ENCODE measurements around the gene NIN. TPM values are rescaled to one million over a fixed set of nuclear protein-coding genes. Genes with fewer than 3 reads are reported as not detected.

Gene NIN
- total and polyA plus RNA-seq, 7 donors, result 7.3 to 47.7 (median 24.3) TPM

- H3K9me3 ChIP-seq, result no peaks in the 10 kb centered on the region
- H3K27ac ChIP-seq, result no peak overlapping the region
- TF ChIP-seq CTCF (IDR thresholded peaks at IDR 0.05), result no peak
- H3K36me3 ChIP-seq (ENCODE audit: insufficient read depth in 1 of 2, low read depth in 1 of 2), result no peaks in the 10 kb centered on the region
- 65 to 79% (median 68%) methylated on average over 1 of the region's 1 CpG for WGBS, 3 donors
- no peak overlapping the region for H3K4me3 ChIP-seq
- intact Hi-C loops (cut with DNase I), result no loop called here
- DNase-seq, result no peak
- ATAC-seq, result no peak
- no peaks in the 10 kb centered on the region for H3K27me3 ChIP-seq (ENCODE audit: insufficient read depth in 3 of 3, low read length in 2 of 3)
- peaks cover 8% of the 10 kb centered on the region for H3K4me1 ChIP-seq
Measured at GRCh38 chr14:50855558-50855957, 24.6 kb upstream of the NIN start.

GRCh38 chr14:50854521-50854920 is 23.6 kb upstream of the NIN start:
- Histone ChIP-seq H3K9me3 (no peaks in the 10 kb centered on the region), H3K36me3 (ENCODE audit: insufficient read depth in 1 of 2, low read depth in 1 of 2) (no peaks in the 10 kb centered on the region), H3K4me1 (peaks cover 4% of the 10 kb centered on the region), H3K27ac (no peak overlapping the region), H3K4me3 (no peak overlapping the region), H3K27me3 (ENCODE audit: insufficient read depth in 3 of 3, low read length in 2 of 3) (no peaks in the 10 kb centered on the region)
- ATAC-seq (no peak), DNase-seq (no peak)
- 80 to 82% (median 81%) methylated on average over 5 of the region's 5 CpGs for WGBS, 3 donors
- TF ChIP-seq CTCF (IDR thresholded peaks at IDR 0.05), result no peak
- intact Hi-C loops (cut with DNase I), result no loop called here

DNA sequence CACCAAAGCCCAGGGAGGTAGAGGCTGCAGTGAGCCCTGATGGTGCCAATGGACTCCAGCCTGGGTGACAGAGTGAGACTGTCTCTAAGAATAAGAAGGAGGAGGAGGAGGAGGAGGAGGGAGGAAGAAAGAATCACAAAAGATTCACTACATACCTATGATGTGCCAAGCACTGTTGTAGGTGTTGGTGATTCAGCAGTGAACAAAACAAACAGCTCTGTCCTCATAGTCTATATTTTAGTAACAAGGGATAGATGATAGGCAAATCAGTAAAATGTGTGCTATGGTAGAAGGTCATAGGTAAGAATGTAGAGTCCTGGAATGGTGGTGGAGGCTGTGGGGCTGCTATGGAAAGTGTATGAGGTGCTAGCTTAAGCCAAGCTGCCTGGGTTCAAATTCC is 22.9 kb upstream of the NIN start:
- Histone ChIP-seq H3K36me3 (ENCODE audit: insufficient read depth in 1 of 2, low read depth in 1 of 2) (no peaks in the 10 kb centered on the region), H3K9me3 (no peaks in the 10 kb centered on the region), H3K27ac (no peak overlapping the region), H3K4me3 (no peak overlapping the region), H3K27me3 (ENCODE audit: insufficient read depth in 3 of 3, low read length in 2 of 3) (no peaks in the 10 kb centered on the region), H3K4me1 (no peaks in the 10 kb centered on the region)
- no peak for TF ChIP-seq CTCF (IDR thresholded peaks at IDR 0.05)
- DNase-seq (no peak), ATAC-seq (no peak)
- intact Hi-C loops (cut with DNase I), result no loop called here

- no peak for ATAC-seq
Measured at GRCh38 chr14:50846226-50846880, 15.4 kb upstream of the NIN start.

More at GRCh38 chr14:50846226-50846880, 15.4 kb upstream of the NIN start:
- no peak for TF ChIP-seq CTCF (IDR thresholded peaks at IDR 0.05)
- Histone ChIP-seq H3K9me3 (no peaks in the 10 kb centered on the region), H3K4me3 (no peak overlapping the region), H3K27ac (no peak overlapping the region), H3K36me3 (ENCODE audit: insufficient read depth in 1 of 2, low read depth in 1 of 2) (no peaks in the 10 kb centered on the region), H3K4me1 (no peaks in the 10 kb centered on the region), H3K27me3 (ENCODE audit: insufficient read depth in 3 of 3, low read length in 2 of 3) (no peaks in the 10 kb centered on the region)
- no peak for DNase-seq
- intact Hi-C loops (cut with DNase I), result no loop called here
- WGBS, 3 donors, result 89 to 93% (median 90%) methylated on average over 8 of the region's 8 CpGs

Measured in psoas muscle (tissue), 8 donors.